ENCODE data around the gene CHRND.

- TF ChIP-seq, protein P1, sequence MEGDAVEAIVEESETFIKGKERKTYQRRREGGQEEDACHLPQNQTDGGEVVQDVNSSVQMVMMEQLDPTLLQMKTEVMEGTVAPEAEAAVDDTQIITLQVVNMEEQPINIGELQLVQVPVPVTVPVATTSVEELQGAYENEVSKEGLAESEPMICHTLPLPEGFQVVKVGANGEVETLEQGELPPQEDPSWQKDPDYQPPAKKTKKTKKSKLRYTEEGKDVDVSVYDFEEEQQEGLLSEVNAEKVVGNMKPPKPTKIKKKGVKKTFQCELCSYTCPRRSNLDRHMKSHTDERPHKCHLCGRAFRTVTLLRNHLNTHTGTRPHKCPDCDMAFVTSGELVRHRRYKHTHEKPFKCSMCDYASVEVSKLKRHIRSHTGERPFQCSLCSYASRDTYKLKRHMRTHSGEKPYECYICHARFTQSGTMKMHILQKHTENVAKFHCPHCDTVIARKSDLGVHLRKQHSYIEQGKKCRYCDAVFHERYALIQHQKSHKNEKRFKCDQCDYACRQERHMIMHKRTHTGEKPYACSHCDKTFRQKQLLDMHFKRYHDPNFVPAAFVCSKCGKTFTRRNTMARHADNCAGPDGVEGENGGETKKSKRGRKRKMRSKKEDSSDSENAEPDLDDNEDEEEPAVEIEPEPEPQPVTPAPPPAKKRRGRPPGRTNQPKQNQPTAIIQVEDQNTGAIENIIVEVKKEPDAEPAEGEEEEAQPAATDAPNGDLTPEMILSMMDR (IDR thresholded peaks at IDR 0.05 in 4 of 5, conservative IDR thresholded peaks at IDR 0.05 in 1 of 5), result no peak
- no peak for TF ChIP-seq POLR2A (IDR thresholded peaks at IDR 0.05)
Observed at GRCh38 chr2:232522623-232523401, 3.1 kb upstream of the CHRND start.
